HG02870 (cell line): ENCODE results near the gene LYPD6B.
A peak's percentile ranks its signal among the peaks of the same experiment; 100 is the strongest.
"Not testable (repeated sequence)": the region's sequence is repeated elsewhere in the genome, so short reads cannot be mapped to it uniquely, and the experiment has no call there.

Experiments used
- ATAC-seq: cut with Tn5 transposase; IDR thresholded peaks from one replicate; pipeline ENCODE4 v1.9.1; 2021; ENCODE audit warnings: mild to moderate bottlenecking, moderate library complexity; ENCODE audit not compliant: unreplicated experiment

The LYPD6B gene

DNA sequence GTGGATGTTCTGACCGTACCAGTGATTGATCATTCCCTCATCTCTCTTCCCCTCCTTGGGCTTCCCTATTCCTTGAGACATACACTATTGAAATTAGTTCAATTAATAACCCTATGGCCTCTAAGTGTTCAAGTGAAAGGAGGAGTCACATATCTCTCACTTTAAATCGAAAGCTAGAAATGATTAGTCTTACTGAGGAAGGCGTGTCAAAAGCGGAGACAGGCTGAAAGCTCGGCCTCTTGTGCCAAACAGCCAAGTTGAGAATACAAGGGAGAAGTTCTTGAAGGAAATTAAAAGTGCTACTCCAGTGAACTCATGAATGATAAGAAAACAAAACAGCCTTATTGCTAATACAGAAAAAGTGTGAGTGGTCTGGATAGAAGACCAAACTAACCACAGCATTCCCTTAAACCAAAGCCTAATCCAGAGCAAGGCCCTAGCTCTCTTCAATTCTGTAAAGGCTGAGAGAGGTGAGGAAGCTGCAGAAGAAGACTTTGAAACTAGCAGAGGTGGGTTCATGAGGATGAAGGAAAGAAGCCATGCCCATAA lies 147.5 kb downstream of the LYPD6B start:
- no peak for ATAC-seq

DNA sequence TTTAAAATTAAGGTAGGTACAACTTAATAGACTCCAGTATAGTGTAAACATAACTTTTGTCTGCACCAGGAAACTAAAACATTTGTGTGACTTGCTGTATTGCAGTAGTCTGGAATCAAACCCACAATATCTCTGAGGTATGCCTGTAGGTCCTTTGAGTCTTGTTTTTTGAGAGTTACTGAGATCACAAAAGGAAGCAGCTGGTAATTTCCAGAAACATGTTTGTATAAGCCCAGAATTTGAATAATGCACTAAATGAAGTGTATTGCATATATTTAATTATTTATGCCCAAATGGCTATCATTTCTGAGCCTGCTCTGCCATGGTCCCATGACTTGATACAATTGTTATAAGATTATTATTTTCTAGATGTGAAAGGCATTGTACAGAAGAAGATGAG lies 148.6 kb downstream of the LYPD6B start:
- no peak for ATAC-seq

GRCh38 chr2:149188291-149188690 lies 149.8 kb downstream of the LYPD6B start:
- ATAC-seq: no peak

DNA sequence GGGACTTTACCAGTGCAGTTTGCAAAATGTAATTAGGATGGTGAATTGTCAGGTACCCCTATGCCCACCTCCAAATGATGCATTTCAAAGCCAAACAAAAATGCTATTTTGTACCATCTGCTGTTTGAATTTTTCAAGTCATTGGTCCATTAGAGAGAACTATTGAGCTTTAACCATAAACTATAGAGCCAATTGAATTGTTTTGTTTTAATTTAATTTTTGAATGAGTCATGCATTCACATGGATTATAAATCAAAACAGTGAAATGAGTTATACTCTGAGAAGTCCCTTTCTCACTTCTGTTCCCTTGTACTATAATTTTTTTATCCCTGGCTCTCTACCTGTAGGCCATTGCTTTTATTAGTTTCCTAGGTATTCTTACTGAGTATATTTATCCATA lies 151.3 kb downstream of the LYPD6B start:
- no peak for ATAC-seq

- ATAC-seq: no peak
These were observed 153.4 kb downstream of the LYPD6B start for GRCh38 chr2:149191915-149192314.

GRCh38 chr2:149192427-149192826 lies 153.9 kb downstream of the LYPD6B start:
- ATAC-seq: no peak

DNA sequence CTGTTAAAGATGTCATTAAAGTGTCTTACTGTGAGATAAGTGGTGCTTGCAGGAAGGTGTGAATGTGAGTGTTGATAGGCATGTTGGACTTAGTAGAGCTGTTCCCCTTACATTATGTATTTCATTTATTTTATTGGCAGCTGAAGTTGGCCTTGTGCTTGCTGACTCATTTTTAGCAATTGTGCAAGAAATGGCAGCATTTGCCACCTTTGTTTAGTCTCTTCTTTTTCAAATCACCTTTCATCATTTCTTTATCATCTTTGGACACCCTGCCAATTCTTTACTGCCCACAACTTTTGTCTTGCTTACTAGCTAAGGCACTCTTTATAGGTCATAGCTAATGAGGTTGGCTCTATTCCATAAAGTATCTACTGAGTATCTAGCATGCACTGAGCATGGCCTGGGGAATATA lies 161.6 kb downstream of the LYPD6B start:
- ATAC-seq: no peak

- no peak for ATAC-seq
These were observed 166.2 kb downstream of the LYPD6B start for GRCh38 chr2:149204686-149205085.

- ATAC-seq: no peak
These were observed 166.6 kb downstream of the LYPD6B start for GRCh38 chr2:149205143-149205542.

GRCh38 chr2:149213764-149214493 lies 175.4 kb downstream of the LYPD6B start:
- no peak for ATAC-seq

DNA sequence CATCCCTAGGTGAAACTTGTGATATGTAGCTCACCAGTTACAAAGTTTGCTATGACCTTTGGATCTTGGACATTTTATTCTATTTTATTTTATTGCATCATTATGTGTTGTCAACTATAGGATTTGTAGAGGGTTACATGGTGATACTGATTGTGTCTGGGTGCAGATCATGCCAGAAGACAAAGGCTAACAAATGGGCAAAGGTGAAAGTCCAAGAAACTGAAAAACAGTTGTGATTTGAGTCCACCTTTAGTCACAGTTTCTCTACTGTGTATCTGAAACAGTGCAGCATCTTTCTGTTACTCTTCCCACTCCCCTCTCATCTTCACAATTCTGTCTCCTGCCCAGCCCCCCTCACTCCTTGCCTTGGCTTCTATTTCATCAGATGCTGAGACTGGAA lies 180.0 kb downstream of the LYPD6B start:
- peak; percentile 48 for ATAC-seq

DNA sequence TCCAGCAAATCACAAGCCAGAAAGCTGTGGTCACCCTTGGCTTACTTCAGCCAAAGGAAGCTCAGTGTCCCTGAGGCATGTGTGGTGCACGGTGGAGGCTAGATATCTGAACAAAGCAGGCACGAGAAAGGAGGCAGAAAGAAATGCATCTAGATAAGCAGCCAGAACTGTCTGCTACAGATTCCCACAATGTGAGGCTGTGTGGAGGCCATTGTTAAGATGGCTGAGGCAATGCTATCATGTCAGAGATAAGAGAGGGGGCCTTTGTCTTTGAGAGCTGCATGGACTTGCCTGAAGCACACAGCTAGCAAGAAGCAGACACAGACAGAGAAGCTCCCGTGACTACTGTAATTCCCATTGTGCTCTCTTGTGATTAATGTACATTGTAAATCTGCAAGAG lies 181.4 kb downstream of the LYPD6B start:
- ATAC-seq: no peak

GRCh38 chr2:149221002-149221401 lies 182.5 kb downstream of the LYPD6B start:
- no peak for ATAC-seq

DNA sequence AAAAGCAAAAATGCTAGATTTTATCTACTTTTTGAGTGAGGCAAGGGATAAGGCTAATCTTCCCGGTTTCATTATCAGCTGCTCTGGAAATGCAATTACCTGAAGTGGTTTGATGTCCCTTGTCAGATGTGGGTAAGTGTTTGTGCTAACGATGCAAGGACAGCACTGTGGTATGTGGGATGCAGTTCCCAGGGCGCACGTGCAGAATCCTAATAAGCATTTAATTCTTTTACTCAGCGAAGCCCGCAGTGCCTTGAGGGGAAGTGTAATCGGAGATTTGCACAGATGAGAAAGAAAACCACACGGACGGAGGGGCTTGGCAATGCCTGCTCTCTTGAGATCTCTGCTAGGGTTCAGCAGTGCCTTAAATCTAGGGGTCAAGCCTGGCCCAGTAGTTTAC lies 183.4 kb downstream of the LYPD6B start:
- ATAC-seq: no peak

GRCh38 chr2:149223472-149224095 lies 185.1 kb downstream of the LYPD6B start:
- ATAC-seq: no peak

DNA sequence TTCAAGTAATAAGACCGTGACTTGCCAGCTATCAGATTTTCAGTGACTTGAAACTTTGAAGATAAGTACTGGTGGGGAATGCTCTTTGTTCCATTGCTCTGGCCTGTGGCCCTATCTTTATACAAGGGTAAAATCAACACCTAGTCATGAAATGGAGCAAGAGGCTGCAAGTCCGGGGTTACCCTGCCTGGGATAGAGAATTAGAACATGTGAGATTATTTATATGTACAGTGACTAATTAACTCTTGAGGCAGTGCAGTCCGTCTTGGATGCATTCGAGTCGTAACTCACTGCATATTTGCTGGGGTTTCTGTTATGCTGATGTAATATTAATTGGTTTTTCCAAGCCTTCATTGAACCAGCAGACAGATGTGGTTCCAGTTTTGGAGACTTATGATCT lies 186.0 kb downstream of the LYPD6B start:
- ATAC-seq: no peak

DNA sequence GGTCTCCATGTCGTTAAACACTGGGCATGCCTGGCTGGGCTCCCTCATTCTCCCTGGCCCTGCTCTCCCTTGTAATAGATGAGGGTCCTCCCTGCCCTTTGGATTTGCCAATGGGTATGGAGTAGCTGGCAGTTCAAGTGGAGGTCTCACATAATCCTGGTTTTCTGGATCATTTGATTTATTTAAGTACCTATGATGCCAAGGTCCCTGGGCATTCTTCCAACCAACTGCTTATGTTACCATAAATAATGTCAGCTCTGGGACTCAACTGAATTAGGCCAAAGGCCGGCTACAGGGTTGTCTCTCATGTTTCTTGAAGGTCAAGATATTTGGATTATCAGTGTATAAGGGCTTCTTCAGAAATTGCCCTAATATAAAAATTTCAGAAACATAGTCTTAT lies 186.9 kb downstream of the LYPD6B start:
- no peak for ATAC-seq

- no peak for ATAC-seq
These were observed 188.3 kb downstream of the LYPD6B start for GRCh38 chr2:149226790-149227189.

- no peak for ATAC-seq
These were observed 197.4 kb downstream of the LYPD6B start for GRCh38 chr2:149235816-149236375.

DNA sequence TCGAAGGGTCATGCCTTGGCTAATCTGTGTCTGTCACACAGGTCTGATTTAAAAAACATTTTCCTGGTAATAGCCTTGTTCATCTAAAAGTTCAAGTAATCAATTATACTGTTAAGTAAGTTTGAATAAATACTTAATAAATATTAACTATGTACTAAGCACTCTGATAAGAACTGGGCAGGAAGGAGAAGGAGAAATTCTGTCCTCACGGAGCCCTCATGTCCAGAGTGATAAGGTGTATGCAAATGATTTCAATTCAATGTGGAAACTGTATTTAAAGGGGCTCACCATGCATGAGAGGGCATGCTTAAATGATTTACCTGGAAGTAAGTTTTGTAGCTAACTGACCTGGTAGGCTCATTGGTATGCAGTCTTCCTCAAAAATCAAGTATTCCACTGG lies 197.9 kb downstream of the LYPD6B start:
- no peak for ATAC-seq

DNA sequence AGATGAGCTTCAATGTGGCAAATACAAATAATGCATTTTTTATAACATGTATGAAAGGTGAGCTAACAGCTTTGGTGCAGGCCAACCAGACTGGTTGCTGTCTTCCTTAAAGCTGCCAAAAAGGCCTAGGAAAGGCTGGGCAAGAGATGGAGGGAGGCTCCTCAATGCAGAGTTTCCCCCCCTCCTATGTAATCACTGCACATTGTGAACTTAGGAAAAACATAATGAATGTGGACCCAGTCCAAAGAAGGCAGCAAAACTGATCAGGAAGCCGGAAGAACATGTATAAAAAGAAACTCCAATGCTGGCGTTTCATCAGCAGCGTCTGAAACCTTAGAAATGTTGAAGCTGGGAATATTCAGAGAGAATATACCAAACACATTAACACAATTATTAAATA lies 207.7 kb downstream of the LYPD6B start:
- ATAC-seq: no peak

GRCh38 chr2:149251436-149251835 lies 212.9 kb downstream of the LYPD6B start:
- ATAC-seq: not testable (repeated sequence)
